GM23338 (cell line): Measurements from ENCODE around the gene SNRPA. TPM values are rescaled to one million over a fixed set of nuclear protein-coding genes. Genes with fewer than 3 reads are reported as not detected.
A peak's percentile ranks its signal among the peaks of the same experiment; 100 is the strongest.

Source experiments
- ATAC-seq: fragments of 200-7000 bp; cut with Tn5 transposase; 3 replicates; pipeline ENCODE4 v1.9.1; 2020
- DNase-seq: peaks from one replicate; pipeline ENCODE4 v3.0.0-alpha.2; 2015; ENCODE audit warnings: low spot score
- H2AFZ ChIP-seq: fragments of 200-600 bp; sonication (generic); 2 replicates; pipeline ENCODE4 v1.8.0; 2016; ENCODE audit warnings: antibody characterized with exemption, mild to moderate bottlenecking, moderate library complexity
- H3F3A ChIP-seq: fragments of 200-600 bp; sonication (generic); replicated peaks from 2 replicates; pipeline ENCODE4 v1.8.0; 2017; ENCODE audit warnings: antibody characterized with exemption, mixed run types, low read depth
- H3K27ac ChIP-seq: fragments of 200-600 bp; sonication (generic); 2 replicates; pipeline ENCODE4 v1.6.1; 2016; ENCODE audit warnings: low read depth
- H3K27me3 ChIP-seq: fragments of 200-600 bp; sonication (generic); 2 replicates; pipeline ENCODE4 v1.8.0; 2016; ENCODE audit warnings: mild to moderate bottlenecking, mixed run types, moderate library complexity; ENCODE audit not compliant: insufficient read depth
- H3K36me3 ChIP-seq: fragments of 200-600 bp; sonication (generic); 2 replicates; pipeline ENCODE4 v1.8.0; 2016; ENCODE audit warnings: mild to moderate bottlenecking; ENCODE audit not compliant: insufficient read depth
- H3K4me1 ChIP-seq: fragments of 200-600 bp; sonication (generic); 2 replicates; pipeline ENCODE4 v1.8.0; 2016; ENCODE audit warnings: mild to moderate bottlenecking, moderate library complexity; ENCODE audit not compliant: insufficient read depth
- H3K4me2 ChIP-seq: fragments of 200-600 bp; sonication (generic); 2 replicates; pipeline ENCODE4 v1.7.1; 2017; ENCODE audit warnings: mixed run types
- H3K4me3 ChIP-seq: fragments of 200-600 bp; sonication (generic); 2 replicates; pipeline ENCODE4 v1.6.1; 2016; ENCODE audit warnings: mixed run types
- H3K79me2 ChIP-seq: fragments of 200-600 bp; sonication (generic); replicated peaks from 2 replicates; pipeline ENCODE4 v1.8.0; 2017; ENCODE audit warnings: mild to moderate bottlenecking; ENCODE audit not compliant: insufficient read depth
- H3K9me2 ChIP-seq: fragments of 200-600 bp; sonication (generic); 2 replicates; pipeline ENCODE4 v1.8.0; 2017; ENCODE audit not compliant: insufficient read depth
- H4K20me1 ChIP-seq: fragments of 200-600 bp; sonication (generic); replicated peaks from 2 replicates; pipeline ENCODE4 v1.8.0; 2017; ENCODE audit warnings: mild to moderate bottlenecking; ENCODE audit not compliant: insufficient read depth
- H3K27ac Mint-ChIP-seq: 2 replicates; pipeline ENCODE4 v1.8.0; 2020; ENCODE audit warnings: inconsistent platforms, mild to moderate bottlenecking, moderate library complexity, mixed read lengths
- H3K27me3 Mint-ChIP-seq: 3 replicates; pipeline ENCODE4 v1.8.0; 2022; ENCODE audit warnings: low read depth, mild to moderate bottlenecking, moderate library complexity, mixed read lengths, inconsistent platforms; ENCODE audit not compliant: insufficient read depth, poor library complexity
- H3K36me3 Mint-ChIP-seq: 3 replicates; pipeline ENCODE4 v1.8.0; 2021; ENCODE audit warnings: low read depth, mild to moderate bottlenecking, inconsistent platforms, moderate library complexity, mixed read lengths
- H3K4me1 Mint-ChIP-seq: 3 replicates; pipeline ENCODE4 v1.8.0; 2020; ENCODE audit warnings: mild to moderate bottlenecking, inconsistent platforms, mixed read lengths
- H3K4me3 Mint-ChIP-seq: 3 replicates; pipeline ENCODE4 v1.8.0; 2021; ENCODE audit warnings: moderate library complexity, mild to moderate bottlenecking, inconsistent platforms, mixed read lengths
- H3K9me3 Mint-ChIP-seq: 3 replicates; pipeline ENCODE4 v1.8.0; 2020; ENCODE audit warnings: moderate library complexity, mild to moderate bottlenecking, inconsistent platforms, mixed read lengths
- CREB1 ChIP-seq: fragments of 250-450 bp; sonication (Bioruptor Pico); IDR thresholded peaks from 2 replicates; pipeline ENCODE4 v1.5.0; 2020; ENCODE audit warnings: low read depth, mild to moderate bottlenecking, moderate library complexity
- CTCF ChIP-seq, 2 experiments: fragments of 200-600 bp in 1 of 2; sonication (generic) in 1 of 2; conservative IDR thresholded peaks; 2 replicates each; pipeline versions ENCODE4 v1.5.1 to v1.6.1; 2016 to 2017; ENCODE audit warnings: antibody characterized with exemption in 2 of 2, low read depth in 2 of 2, mild to moderate bottlenecking in 2 of 2, moderate library complexity in 1 of 2
- EZH2 ChIP-seq: fragments of 200-600 bp; sonication (generic); IDR thresholded peaks from one replicate; pipeline ENCODE4 v1.8.0; 2017; ENCODE audit warnings: antibody characterized with exemption, mild to moderate bottlenecking, low read depth; ENCODE audit not compliant: unreplicated experiment
- EZH2phosphoT487 ChIP-seq: fragments of 200-600 bp; sonication (generic); IDR thresholded peaks from one replicate; pipeline ENCODE4 v1.8.1; 2018; ENCODE audit warnings: antibody characterized with exemption; ENCODE audit not compliant: unreplicated experiment
- JUNB ChIP-seq: IDR thresholded peaks from one replicate; pipeline ENCODE4 v1.6.1; 2016; ENCODE audit warnings: antibody characterized with exemption; ENCODE audit not compliant: unreplicated experiment
- POLR2AphosphoS5 ChIP-seq: IDR thresholded peaks from 2 replicates; pipeline ENCODE4 v1.6.1; 2016; ENCODE audit warnings: antibody characterized with exemption, low read depth
- REST ChIP-seq: IDR thresholded peaks from one replicate; pipeline ENCODE4 v1.6.1; 2018; ENCODE audit warnings: antibody characterized with exemption; ENCODE audit not compliant: unreplicated experiment
- STAT1 ChIP-seq: IDR thresholded peaks from one replicate; pipeline ENCODE4 v1.6.1; 2016; ENCODE audit warnings: antibody characterized with exemption; ENCODE audit not compliant: unreplicated experiment
- ZNF114 ChIP-seq: fragments of 250-450 bp; sonication (Bioruptor Pico); IDR thresholded peaks from 2 replicates; pipeline ENCODE4 v1.5.0; 2020; ENCODE audit warnings: mild to moderate bottlenecking, moderate library complexity
- ZNF331 ChIP-seq: fragments of 250-450 bp; sonication (Bioruptor Pico); IDR thresholded peaks from 2 replicates; pipeline ENCODE4 v1.5.0; 2020; ENCODE audit warnings: low read depth, mild to moderate bottlenecking, moderate library complexity
- polyA plus RNA-seq: library from polyadenylated mRNA; unstranded; fragments of >200 nt; fragmentation: Nextera tagmentation; extraction: Ambion mirVana; gene quantifications from 2 replicates; pipeline ENCODE4 v1.2.1, GENCODE V29; 2016
- total RNA-seq: library from RNA; depleted of rRNA; stranded (reverse); fragments of >200 nt; shearing (Covaris generic); gene quantifications from 2 replicates; pipeline ENCODE4 v1.2.3, GENCODE V29; 2014
- TF ChIP-seq, protein P1 (sequence below): fragments of 250-450 bp; sonication (Bioruptor Pico); IDR thresholded peaks from 2 replicates; pipeline ENCODE4 v1.5.0; 2020; ENCODE audit warnings: mild to moderate bottlenecking, moderate library complexity
- TF ChIP-seq, protein P2 (sequence below): IDR thresholded peaks from 2 replicates; pipeline ENCODE4 v1.6.1; 2016; ENCODE audit warnings: antibody characterized with exemption

SNRPA gene
- total and polyA plus RNA-seq, 2 experiments from 2014 or later, result 295 to 326 TPM

GRCh38 chr19:40762754-40763470 lies 11.9 kb downstream of the SNRPA start:
- Histone ChIP-seq H2AFZ (no peak overlapping the region), H3K4me3 (no peak overlapping the region), H3K79me2 (peaks cover 29% of the 10 kb centered on the region), H3F3A (peaks cover 59% of the 10 kb centered on the region), H3K36me3 (peaks cover 77% of the 10 kb centered on the region), H3K27ac (no peak overlapping the region), H3K4me2 (no peak overlapping the region), H3K4me1 (no peaks in the 10 kb centered on the region), H4K20me1 (peaks cover 44% of the 10 kb centered on the region), H3K9me2 (no peaks in the 10 kb centered on the region), H3K27me3 (no peaks in the 10 kb centered on the region)
- no peak for TF ChIP-seq ZNF114
- TF ChIP-seq CTCF (conservative IDR thresholded peaks at IDR 0.05; ENCODE audit: low read depth in 2 of 2), result no peak
- no peak for TF ChIP-seq EZH2
- no peak for TF ChIP-seq CREB1 (CRISPR knock-in tag)
- TF ChIP-seq STAT1, result no peak
- no peak for TF ChIP-seq POLR2AphosphoS5
- TF ChIP-seq, protein P1, sequence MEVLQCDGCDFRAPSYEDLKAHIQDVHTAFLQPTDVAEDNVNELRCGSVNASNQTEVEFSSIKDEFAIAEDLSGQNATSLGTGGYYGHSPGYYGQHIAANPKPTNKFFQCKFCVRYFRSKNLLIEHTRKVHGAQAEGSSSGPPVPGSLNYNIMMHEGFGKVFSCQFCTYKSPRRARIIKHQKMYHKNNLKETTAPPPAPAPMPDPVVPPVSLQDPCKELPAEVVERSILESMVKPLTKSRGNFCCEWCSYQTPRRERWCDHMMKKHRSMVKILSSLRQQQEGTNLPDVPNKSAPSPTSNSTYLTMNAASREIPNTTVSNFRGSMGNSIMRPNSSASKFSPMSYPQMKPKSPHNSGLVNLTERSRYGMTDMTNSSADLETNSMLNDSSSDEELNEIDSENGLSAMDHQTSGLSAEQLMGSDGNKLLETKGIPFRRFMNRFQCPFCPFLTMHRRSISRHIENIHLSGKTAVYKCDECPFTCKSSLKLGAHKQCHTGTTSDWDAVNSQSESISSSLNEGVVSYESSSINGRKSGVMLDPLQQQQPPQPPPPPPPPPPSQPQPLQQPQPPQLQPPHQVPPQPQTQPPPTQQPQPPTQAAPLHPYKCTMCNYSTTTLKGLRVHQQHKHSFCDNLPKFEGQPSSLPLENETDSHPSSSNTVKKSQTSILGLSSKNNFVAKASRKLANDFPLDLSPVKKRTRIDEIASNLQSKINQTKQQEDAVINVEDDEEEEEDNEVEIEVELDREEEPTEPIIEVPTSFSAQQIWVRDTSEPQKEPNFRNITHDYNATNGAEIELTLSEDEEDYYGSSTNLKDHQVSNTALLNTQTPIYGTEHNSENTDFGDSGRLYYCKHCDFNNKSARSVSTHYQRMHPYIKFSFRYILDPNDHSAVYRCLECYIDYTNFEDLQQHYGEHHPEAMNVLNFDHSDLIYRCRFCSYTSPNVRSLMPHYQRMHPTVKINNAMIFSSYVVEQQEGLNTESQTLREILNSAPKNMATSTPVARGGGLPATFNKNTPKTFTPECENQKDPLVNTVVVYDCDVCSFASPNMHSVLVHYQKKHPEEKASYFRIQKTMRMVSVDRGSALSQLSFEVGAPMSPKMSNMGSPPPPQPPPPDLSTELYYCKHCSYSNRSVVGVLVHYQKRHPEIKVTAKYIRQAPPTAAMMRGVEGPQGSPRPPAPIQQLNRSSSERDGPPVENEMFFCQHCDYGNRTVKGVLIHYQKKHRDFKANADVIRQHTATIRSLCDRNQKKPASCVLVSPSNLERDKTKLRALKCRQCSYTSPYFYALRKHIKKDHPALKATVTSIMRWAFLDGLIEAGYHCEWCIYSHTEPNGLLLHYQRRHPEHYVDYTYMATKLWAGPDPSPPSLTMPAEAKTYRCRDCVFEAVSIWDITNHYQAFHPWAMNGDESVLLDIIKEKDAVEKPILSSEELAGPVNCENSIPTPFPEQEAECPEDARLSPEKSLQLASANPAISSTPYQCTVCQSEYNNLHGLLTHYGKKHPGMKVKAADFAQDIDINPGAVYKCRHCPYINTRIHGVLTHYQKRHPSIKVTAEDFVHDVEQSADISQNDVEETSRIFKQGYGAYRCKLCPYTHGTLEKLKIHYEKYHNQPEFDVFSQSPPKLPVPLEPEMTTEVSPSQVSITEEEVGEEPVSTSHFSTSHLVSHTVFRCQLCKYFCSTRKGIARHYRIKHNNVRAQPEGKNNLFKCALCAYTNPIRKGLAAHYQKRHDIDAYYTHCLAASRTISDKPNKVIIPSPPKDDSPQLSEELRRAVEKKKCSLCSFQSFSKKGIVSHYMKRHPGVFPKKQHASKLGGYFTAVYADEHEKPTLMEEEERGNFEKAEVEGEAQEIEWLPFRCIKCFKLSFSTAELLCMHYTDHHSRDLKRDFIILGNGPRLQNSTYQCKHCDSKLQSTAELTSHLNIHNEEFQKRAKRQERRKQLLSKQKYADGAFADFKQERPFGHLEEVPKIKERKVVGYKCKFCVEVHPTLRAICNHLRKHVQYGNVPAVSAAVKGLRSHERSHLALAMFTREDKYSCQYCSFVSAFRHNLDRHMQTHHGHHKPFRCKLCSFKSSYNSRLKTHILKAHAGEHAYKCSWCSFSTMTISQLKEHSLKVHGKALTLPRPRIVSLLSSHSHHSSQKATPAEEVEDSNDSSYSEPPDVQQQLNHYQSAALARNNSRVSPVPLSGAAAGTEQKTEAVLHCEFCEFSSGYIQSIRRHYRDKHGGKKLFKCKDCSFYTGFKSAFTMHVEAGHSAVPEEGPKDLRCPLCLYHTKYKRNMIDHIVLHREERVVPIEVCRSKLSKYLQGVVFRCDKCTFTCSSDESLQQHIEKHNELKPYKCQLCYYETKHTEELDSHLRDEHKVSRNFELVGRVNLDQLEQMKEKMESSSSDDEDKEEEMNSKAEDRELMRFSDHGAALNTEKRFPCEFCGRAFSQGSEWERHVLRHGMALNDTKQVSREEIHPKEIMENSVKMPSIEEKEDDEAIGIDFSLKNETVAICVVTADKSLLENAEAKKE (CRISPR knock-in tag), result no peak
- TF ChIP-seq, protein P2, sequence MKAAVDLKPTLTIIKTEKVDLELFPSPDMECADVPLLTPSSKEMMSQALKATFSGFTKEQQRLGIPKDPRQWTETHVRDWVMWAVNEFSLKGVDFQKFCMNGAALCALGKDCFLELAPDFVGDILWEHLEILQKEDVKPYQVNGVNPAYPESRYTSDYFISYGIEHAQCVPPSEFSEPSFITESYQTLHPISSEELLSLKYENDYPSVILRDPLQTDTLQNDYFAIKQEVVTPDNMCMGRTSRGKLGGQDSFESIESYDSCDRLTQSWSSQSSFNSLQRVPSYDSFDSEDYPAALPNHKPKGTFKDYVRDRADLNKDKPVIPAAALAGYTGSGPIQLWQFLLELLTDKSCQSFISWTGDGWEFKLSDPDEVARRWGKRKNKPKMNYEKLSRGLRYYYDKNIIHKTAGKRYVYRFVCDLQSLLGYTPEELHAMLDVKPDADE, result no peak
- no peak for TF ChIP-seq ZNF331
- TF ChIP-seq EZH2phosphoT487, result no peak
- no peak for TF ChIP-seq JUNB
- no peak for TF ChIP-seq REST
- Mint-ChIP-seq H3K9me3 (no peaks in the 10 kb centered on the region), H3K36me3 (peaks cover 93% of the 10 kb centered on the region), H3K4me3 (no peak overlapping the region), H3K27ac (peak overlapping the region; percentile 68; the same call in 1 of the 2 replicates), H3K4me1 (no peaks in the 10 kb centered on the region), H3K27me3 (peaks cover 2% of the 10 kb centered on the region)
- no peak for ATAC-seq
- no peak for DNase-seq
